ENCODE results near the gene CMTM1. TPM values are rescaled to one million over a fixed set of nuclear protein-coding genes. Genes with fewer than 3 reads are reported as not detected.
"Not testable (repeated sequence)": the region's sequence is repeated elsewhere in the genome, so short reads cannot be mapped to it uniquely, and the experiment has no call there.

CMTM1 gene
- total RNA-seq, 1 donor from 2014 or later = 0.95 TPM

DNA sequence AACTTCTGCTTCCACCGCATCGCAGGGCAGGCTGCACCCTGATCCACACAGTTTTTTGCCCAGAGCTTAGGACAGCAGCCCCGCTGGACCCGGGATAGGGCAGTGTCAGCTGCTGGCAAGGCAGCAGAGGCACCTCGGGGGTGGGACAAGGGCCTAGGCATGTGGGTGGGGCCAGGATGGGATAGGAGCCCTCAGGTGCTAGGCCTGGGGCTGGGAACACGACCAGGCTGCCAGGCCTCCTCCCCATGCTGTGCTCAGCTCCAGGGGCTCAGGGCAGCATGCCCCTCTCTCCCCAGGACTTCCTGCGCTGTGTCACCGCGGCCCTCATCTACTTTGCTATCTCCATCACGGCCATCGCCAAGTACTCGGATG is 42.9 kb downstream of the CMTM1 start:
- DNase-seq = no peak
- TF ChIP-seq, protein P1, sequence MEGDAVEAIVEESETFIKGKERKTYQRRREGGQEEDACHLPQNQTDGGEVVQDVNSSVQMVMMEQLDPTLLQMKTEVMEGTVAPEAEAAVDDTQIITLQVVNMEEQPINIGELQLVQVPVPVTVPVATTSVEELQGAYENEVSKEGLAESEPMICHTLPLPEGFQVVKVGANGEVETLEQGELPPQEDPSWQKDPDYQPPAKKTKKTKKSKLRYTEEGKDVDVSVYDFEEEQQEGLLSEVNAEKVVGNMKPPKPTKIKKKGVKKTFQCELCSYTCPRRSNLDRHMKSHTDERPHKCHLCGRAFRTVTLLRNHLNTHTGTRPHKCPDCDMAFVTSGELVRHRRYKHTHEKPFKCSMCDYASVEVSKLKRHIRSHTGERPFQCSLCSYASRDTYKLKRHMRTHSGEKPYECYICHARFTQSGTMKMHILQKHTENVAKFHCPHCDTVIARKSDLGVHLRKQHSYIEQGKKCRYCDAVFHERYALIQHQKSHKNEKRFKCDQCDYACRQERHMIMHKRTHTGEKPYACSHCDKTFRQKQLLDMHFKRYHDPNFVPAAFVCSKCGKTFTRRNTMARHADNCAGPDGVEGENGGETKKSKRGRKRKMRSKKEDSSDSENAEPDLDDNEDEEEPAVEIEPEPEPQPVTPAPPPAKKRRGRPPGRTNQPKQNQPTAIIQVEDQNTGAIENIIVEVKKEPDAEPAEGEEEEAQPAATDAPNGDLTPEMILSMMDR (IDR thresholded peaks at IDR 0.05) = no peak
- POLR2A ChIA-PET = interaction anchor here (1.5 kb wide), 1 partner anchor 57 kb away, joined by 6 read pairs; the partner anchor contains the start of gene CKLF
- H3K27me3 Mint-ChIP-seq = peaks cover 10% of the 10 kb centered on the region
- H3K4me3 Mint-ChIP-seq = no peak overlapping the region
- no peak overlapping the region for H3K27ac Mint-ChIP-seq
- H3K36me3 Mint-ChIP-seq (ENCODE audit: low read depth) = peaks cover 11% of the 10 kb centered on the region
- peaks cover 30% of the 10 kb centered on the region for H3K4me1 Mint-ChIP-seq
- CTCF ChIA-PET = interaction anchor here (0.6 to 3.2 kb wide), 10 partner anchors 13 to 259 kb away, joined by 3 to 13 read pairs (median 4); partner anchors contain the start of gene CMTM2
- intact Hi-C loops (cut with micrococcal nuclease) = loop anchor here (5.0 to 10.0 kb wide), 2 partner anchors 116 to 258 kb away; no protein-coding TSS in a partner anchor
- no peaks in the 10 kb centered on the region for H3K9me3 Mint-ChIP-seq
- no peak for ATAC-seq (ENCODE audit: low read depth)

DNA sequence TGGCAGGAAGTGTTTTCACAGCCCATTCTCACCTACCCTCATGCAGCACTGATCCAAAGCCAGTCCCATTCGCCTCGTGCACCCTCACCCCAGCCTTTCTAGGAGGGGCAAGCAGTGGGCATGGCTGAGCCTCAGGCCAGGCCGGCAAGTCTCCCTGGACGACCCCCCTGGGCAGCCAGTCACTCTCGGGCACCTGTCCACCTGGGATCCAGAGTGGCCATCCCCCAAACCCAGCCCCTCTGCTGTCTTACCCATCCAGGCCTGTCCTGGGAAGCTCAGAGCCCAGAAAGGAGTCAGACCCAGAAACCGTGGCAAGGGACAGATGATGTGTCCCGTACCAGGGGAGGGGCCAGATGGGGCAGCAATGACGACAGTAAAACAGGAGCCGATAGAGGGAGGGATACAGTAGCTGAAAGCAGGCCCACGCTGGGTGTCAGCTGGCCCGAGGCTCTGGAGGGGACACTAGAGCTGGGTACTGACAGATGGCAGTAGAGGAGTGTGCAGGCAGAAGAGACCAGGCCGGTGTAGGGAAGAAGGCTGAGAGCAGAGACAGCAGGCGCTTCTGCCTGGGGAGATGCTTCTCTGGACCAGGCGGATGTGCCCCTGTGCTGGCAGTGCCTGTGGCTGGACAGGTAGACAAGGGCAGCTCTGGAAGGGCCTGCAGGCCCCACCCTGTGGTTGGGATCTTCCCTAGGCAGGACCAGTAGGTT is 44.0 kb downstream of the CMTM1 start:
- Mint-ChIP-seq H3K36me3 (ENCODE audit: low read depth) (peaks cover 11% of the 10 kb centered on the region), H3K4me1 (peaks cover 27% of the 10 kb centered on the region), H3K4me3 (no peak overlapping the region), H3K9me3 (no peaks in the 10 kb centered on the region), H3K27ac (no peak overlapping the region), H3K27me3 (peaks cover 11% of the 10 kb centered on the region)
- TF ChIP-seq, protein P1 (IDR thresholded peaks at IDR 0.05) = no peak
- CTCF ChIA-PET = interaction anchor here (1.3 to 3.2 kb wide), 2 partner anchors 41 to 134 kb away, joined by 3 to 13 read pairs; no protein-coding TSS in a partner anchor
- ATAC-seq (ENCODE audit: low read depth) (no peak), DNase-seq (no peak)
- POLR2A ChIA-PET = no interaction called here
- intact Hi-C loops (cut with micrococcal nuclease) = no loop called here

DNA sequence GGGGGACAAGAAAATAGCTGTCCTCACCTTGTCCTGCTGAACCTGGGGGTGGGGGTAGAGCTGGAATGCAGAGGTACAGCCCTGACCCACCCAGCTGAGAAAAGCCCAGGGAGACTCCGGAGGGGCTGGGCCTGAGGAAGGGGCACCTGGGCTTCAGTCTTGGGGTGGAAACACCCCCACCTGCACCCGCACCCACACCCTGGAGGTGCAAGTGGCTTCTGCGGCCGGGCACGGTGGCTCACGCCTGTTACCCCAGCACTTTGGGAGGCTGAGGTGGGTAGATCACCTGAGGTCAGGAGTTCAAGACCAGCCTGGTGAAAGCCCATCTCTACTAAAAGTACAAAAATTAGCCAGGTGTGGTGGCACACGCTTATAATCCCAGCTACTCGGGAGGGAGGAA is 45.7 kb downstream of the CMTM1 start:
- H3K27me3 Mint-ChIP-seq; DNase-seq; H3K9me3 Mint-ChIP-seq; ATAC-seq (ENCODE audit: low read depth); CTCF ChIA-PET; H3K4me3 Mint-ChIP-seq; intact Hi-C loops (cut with micrococcal nuclease); H3K27ac Mint-ChIP-seq: not testable (repeated sequence)
- peaks cover 11% of the 10 kb centered on the region for H3K36me3 Mint-ChIP-seq (ENCODE audit: low read depth)
- POLR2A ChIA-PET = interaction anchor here (1.2 kb wide), 1 partner anchor 15 kb away, joined by 4 read pairs; no protein-coding TSS in a partner anchor
- peaks cover 13% of the 10 kb centered on the region for H3K4me1 Mint-ChIP-seq

DNA sequence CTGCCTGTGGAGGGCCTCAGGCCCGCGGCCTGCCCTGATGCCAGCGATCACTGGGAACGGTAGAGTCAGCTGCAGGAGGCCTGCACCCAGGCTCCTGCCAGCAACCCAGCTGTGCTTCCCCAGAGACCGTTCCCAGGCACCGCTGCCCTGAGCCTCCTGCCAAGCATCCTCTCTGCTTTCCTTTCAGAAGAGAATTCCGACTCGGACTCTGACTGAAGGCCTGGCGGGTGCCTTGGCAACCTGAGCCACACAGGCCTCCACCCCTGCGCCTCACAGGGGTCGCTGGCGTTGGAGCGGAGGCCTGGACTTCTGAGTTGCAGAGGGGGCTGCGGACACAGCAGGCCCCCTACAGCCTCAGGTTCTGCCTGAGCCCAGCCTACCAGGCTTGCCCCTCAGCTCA is 46.2 kb downstream of the CMTM1 start:
- DNase-seq (no peak), ATAC-seq (ENCODE audit: low read depth) (no peak)
- POLR2A ChIA-PET = interaction anchor here (1.2 kb wide), 1 partner anchor 15 kb away, joined by 4 read pairs; no protein-coding TSS in a partner anchor
- intact Hi-C loops (cut with micrococcal nuclease) = no loop called here
- no peak overlapping the region for H3K27ac Mint-ChIP-seq
- CTCF ChIA-PET = no interaction called here
- H3K4me1 Mint-ChIP-seq = peaks cover 8% of the 10 kb centered on the region
- H3K27me3 Mint-ChIP-seq = peaks cover 7% of the 10 kb centered on the region
- H3K9me3 Mint-ChIP-seq = no peaks in the 10 kb centered on the region
- no peak overlapping the region for H3K4me3 Mint-ChIP-seq
- peaks cover 11% of the 10 kb centered on the region for H3K36me3 Mint-ChIP-seq (ENCODE audit: low read depth)
- TF ChIP-seq, protein P1 (IDR thresholded peaks at IDR 0.05) = no peak

DNA sequence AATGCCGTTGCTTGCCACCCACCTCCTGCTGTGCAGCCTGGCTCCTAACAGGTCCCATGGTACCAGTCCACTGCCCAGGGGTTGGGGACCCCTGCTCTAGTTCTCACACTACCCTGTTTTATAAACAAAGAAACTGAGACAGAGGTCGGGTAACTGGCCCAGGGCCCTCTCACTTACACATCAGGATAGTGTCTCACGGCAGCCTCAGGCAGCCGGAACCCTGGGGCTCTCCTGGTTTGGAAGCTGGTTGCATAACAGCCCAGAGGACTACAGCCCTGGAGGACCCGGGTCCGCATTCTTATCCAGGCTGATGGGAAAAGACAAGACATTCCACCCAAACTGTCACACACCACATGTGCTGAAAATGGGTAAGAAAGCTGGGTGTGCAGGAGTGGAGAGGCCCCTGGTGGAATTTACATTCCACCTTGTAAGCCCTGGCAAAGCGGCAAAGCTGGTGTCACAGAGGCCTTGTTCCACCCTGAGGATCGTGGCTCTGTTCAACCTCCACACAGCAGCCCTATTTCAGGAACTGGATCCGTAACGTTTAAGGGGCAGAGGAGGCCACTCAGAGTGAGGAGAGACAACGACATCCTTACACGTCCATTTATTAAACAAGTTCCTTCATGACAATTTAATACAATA is 48.0 kb downstream of the CMTM1 start:
- no peak for ATAC-seq (ENCODE audit: low read depth)
- Mint-ChIP-seq H3K4me3 (no peak overlapping the region), H3K4me1 (no peaks in the 10 kb centered on the region), H3K27me3 (peaks cover 12% of the 10 kb centered on the region), H3K9me3 (no peaks in the 10 kb centered on the region), H3K27ac (no peak overlapping the region), H3K36me3 (ENCODE audit: low read depth) (peaks cover 11% of the 10 kb centered on the region)
- intact Hi-C loops (cut with micrococcal nuclease) = no loop called here
- no peak for DNase-seq
- POLR2A ChIA-PET = interaction anchor here (0.6 kb wide), 1 partner anchor 14 kb away, joined by 3 read pairs; no protein-coding TSS in a partner anchor
- CTCF ChIA-PET = no interaction called here
- TF ChIP-seq, protein P1 (IDR thresholded peaks at IDR 0.05) = no peak
